Retina (tissue), 1 donor: ENCODE results near the gene SASH1.

Source experiments
- DNase-seq: peaks from one replicate; pipeline ENCODE4 v3.0.0-alpha.2; 2016

The SASH1 gene

DNA sequence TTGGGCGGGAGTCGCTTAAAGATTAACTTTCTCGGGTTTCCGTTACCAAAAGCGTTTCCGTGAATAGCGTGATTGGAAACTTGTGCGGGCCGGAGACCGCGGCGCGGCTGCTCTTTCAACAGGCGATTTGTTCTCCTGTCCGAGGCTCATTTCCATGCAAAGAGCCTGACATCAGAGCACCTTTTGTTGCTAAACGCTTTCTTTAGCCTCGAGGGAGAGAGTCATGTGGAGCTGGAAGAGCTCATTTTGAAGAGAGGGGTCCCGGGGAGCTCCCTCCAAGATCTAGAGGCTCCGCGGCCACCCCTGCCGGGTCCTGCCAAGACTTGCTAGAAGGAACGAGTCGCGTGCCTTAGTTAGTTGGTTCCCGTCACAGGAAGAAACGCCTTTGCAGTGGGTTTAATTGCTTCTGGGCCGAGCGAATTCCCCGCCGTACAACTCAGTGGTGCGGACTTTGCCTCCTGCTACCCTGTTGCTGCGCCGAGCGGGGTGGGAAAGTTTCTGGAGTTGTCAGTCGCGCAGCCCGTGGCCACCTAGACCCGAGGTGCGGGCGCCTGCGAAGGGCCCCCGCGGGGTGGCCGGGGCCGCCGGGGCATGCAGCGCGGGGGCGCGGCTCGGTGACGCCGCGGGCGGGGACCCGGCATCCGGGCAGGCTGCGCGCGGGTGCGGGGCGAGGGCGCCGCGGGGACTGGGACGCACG is at the start of gene SASH1:
Gene SASH1, plus strand, starts transcription at position 489 of the 697 bp plus-strand sequence. CDS start 230 bp downstream, outside the sequence.
- peak; percentile 96 for DNase-seq

DNA sequence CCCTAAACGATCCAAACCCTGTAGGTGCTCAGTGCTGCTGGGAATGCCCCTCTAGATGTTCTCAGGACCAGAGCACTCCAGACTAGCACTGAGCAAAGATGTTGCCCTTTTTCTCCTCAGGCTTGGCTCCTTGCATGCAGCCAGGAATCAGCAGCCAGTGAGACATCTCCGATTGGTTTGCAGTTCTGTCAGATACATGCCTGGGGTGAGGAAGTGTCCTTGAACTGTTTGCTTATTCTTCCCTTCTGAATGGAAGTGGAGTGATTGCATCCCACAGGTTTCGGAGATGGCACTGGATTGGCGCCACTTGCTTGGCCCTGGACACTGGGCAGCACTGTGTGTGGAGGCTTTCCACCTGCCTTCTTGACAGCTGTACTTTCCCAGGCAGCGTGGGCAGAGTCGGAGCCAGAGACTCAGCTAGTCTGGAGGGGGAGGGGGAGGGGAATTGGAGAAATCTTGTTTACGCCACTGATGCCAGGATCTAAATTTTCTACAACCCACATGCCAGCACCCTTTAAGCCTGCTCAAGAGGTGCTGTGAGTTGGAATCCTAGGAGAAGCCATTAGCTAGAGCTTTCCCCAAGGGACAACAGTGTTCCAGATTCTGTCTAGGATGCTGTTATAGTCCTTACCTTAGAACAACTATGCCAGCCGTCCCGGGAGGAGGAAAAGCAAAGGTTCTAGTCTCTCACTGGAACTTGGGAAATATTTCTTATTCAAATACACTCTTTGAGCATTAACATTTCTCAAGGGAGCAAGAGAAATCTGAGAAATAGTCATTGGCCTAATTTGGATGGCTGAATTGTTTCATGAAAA is 49.2 kb upstream of the SASH1 start:
- DNase-seq, result no peak

DNA sequence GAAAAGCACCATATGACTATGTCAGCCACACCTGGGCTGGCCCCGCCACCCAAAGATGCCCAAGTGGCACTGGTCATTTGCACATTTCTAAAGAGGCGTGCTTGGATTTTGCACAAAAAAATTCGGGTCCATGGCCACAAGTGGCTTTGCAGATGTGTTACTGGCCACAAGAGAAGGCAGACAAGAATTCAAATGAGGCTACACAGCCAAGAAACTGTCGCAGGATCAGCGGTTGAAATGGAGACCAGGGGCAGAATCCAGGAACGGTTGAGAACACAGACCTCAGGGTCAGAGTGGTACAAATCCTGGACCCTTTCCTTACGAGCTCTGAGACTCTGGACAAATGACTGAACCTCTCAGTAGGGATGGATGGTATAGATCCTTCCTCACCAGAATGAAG is 48.6 kb upstream of the SASH1 start:
- no peak for DNase-seq

DNA sequence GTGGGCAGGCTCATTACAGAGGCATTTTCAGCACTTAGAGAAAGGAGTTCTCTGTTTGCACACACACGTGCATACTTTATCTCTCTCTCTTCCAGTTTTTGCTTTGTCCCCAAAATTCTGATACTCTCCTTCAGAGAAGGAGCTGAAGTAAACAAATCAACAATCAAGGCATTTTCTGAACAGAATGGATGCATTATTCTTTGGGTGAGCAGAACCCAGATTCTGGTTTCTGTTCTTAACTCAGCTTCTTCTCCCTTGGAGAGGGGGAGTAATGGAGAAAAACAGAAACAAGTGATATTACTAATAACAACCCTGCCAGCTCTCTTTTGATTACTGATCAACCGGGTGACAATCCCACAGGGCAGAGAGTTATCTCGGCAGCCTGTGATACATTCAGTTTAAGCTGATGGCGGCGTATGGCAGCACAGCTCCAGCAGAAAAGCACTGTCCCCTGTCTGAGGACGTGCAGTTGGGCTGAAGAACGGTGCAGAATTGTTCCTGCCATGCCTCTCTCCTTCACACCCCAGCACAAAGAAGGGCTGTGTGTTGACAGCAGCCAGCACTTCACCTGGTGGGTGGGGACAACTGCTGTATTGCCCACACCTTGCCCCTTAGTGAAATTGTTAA is 47.3 kb upstream of the SASH1 start:
- no peak for DNase-seq

DNA sequence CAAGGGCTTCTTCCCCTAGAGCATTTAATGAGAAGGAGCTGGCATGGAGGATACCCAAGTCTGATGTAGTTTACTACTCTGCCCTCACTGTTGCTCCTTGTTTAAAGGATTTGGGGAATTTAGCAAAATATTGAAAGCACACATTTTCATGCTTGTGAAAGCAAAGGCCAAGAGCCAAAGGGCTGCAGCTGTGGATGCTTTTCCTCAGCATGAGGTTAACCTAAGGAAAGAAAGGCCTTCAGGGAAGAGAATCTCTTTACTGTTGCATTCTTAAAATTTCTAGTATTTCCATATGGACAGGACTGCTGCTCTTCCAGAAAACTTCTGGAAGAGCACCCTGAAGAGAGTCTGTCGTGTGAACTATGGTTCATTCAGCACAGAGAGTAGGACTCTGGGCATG is 45.9 kb upstream of the SASH1 start:
- no peak for DNase-seq

DNA sequence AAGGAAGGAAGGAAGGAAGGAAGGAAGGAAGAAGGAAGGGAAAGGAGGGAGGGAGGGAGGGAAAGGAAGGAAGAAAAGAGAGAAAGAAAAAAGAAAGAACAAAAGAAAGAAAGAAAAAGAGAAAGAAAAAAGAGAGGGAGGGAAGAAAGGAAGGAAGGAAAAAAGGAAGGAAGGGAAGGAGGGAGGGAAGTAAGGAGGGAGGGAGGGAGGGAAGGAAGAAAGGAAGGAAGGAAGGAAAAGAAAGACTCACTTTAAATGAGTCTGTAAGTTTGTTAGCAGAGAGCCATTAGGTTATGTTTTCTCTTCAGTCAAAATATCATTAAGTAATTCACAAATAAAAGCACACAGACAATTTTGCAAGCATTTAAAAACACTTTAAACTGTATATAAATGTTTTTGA is 44.0 kb upstream of the SASH1 start:
- DNase-seq, result no peak

DNA sequence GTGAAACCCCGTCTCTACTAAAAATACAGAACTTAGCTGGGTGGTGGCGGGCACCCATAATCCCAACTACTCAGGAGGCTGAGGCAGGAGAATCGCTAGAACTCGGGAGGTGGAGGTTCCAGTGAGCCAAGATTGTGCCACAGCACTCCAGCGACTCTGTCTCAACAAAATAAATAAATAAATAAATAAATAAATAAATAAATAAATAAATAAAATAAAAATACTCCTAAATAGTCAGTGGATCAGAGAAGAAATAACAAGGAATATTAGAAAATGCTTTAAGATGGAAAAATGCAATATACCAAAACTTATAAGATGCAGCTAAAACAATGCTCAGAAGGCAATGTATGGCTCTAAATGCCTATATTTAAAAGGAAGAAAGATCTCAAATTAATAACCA is 39.0 kb upstream of the SASH1 start:
- no peak for DNase-seq

DNA sequence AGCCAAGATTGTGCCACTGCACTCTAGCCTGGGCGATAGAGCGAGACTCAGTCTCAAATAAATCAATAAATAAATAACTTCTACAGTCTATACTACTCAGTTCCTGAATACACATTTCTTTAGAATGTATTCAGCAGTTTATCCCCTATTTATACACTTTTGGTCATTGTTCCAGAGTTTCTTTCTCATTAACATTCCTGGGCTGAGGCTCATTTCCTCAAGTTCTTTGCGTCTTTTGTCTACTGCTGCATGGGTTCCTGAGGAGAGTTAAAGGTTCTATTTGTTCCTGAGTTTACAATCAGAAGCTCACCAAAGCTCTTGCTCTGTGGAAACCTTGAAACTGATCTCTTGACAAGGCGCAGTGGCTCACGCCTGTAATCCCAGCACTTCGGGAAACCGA is 37.7 kb upstream of the SASH1 start:
- no peak for DNase-seq

DNA sequence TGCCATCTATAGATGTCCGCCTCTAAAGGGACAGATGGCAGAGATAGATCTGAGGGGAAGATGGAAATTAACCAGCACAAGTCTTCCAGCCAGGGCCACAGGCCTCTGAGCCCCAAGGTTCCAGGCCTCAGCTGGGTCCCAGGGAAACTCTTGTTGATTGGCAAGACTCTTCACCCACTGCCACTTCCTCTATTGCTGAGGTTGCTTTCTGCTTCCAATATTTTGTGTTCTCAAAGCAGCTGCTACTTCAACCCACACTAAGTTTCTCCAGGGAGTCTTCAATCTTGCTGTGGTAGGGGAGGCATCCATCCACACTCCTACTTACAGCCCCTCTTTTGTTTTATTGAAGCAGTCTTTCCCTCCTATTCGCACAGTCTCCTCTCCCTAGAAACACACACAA is 36.4 kb upstream of the SASH1 start:
- no peak for DNase-seq

DNA sequence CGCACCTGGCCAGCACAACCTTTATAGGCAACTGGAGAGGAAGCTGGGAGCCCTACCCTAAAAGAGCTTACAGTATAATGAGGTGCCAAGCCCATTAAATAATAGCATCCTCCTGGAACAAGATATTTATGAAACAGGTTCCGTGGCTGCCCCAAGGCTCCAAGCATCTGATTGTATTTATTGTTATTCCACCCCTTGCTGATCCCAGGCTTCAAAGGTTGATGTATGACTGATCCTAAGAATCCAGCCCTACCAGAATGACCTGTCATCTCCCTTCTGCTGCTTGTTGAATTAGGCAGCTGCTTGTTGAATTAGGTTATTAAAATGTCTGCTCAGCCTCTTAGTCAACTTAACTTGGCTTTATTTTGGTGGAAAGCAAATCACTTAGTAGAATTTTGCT is 35.2 kb upstream of the SASH1 start:
- no peak for DNase-seq

DNA sequence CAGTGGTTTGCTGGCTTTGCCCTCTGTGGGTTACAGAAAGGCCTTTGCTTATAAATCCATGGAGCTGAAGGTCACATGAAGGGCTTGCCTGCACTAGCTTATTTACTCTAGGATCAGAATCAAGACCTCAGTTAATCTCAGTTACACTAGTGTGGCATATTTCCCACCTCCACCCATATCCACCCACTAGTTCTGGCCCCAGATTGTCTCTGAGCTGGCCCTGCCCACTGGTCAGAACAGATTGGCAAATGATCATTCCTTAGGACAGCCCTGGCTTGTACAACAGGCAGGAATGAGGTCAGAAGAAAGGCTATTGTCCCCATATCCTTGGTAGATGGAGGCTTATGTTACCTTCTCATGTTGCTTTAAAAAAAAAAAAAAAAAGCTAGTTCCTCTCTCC is 33.3 kb upstream of the SASH1 start:
- DNase-seq, result no peak

DNA sequence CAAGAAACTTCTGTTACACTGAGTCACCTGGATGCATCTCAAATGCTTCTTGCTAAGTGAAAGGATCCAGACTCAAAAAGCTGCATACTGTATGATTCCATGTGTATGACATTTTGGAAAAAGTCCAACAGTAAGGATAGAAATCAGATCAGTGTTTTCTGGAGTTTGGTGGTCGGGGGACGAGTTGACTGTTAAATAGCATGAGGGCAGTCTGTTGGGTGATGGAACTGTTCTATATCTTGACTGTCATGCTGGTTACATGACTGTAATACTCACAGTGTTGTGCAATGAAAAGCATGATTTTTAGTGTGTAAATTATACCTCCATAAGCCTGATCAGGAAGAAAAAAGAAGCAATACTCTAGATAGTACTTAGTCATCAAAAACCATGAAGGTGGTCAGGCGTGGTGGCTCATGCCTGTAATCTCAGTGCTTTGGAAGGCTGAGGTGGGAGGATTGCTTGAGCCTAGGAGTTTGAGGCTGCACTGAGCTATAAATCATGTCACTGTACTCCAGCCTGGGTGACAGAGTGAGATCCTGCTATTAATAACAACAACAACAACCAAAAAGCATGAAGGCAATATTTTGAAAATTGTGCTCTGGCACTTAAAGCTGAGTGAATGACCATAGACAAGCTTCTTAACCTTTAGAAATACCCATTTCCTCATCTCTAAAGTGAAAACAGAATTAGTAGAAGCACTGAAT is 30.5 kb upstream of the SASH1 start:
- no peak for DNase-seq

DNA sequence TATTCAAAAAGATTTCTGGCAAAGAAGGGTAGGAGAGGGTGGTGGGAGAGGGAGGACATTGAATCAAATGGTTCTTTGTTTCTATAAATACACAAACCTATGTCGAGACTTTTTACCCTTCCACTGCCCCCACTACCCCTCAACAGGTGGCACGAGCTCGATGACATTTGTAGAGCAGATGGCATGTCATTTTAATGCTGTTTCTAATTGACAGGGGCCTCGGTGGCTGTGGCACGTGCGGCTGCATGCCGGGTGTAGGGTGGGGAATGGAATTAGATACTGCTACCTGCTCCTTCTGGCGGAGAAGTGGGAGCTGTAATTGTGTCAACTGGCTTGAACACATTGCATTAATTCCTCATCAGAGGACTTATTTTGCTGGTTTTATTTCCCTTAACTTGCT is 29.1 kb upstream of the SASH1 start:
- no peak for DNase-seq

DNA sequence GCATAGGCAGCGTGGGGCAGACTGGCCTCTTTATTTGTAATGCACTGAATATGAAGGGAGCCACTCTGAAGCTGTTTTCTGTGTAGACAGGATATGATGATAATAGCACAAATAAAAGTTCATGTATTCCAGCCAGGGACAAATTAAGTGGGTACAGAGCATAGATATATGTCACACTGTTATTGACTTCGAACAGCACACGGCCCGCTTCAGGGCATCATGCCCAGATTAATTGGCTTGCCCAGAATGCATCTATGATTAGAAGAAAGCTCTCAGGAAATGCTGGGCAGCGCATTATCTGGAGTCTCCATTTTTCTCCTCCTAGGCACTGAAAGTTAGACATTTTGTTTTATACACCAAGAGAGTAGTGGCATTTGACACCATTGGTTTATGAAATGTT is 26.3 kb upstream of the SASH1 start:
- no peak for DNase-seq

DNA sequence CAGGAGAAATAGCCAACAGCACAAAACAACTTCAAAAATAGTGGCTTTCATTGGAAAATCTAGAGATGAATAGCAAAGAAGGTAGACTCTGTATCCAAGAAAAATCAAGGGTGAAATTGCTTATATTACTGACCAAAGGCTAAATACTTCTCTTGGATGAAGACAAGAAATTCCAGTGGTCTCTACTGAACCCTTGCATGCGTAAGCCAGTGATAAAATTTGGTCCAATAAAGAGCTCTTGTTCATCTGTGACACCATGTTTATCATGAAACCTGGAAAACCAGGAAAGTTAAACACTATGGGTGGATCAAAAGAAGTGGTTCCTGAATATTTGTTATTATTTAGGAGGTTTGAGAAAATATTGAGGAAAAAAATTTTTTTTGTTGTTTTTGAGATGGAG is 25.6 kb upstream of the SASH1 start:
- DNase-seq, result no peak

DNA sequence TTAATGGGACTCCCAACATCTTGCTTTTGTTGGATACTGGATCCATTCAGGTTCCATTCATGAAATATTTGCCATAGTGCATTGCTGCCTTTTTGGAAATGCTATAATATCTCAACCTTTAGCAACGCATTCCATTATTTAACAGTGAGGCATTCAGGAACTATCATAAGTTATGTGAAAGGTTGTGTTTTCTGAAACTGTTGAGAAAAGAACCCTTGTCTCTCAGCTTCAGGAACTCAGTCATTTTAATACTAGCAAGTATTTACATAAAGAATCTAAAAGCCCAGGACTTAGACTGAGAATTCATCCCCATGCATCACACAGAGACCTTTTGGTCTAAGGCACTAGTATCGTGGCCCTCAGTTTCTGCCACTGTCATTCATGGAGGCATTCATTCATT is 24.9 kb upstream of the SASH1 start:
- DNase-seq, result no peak

DNA sequence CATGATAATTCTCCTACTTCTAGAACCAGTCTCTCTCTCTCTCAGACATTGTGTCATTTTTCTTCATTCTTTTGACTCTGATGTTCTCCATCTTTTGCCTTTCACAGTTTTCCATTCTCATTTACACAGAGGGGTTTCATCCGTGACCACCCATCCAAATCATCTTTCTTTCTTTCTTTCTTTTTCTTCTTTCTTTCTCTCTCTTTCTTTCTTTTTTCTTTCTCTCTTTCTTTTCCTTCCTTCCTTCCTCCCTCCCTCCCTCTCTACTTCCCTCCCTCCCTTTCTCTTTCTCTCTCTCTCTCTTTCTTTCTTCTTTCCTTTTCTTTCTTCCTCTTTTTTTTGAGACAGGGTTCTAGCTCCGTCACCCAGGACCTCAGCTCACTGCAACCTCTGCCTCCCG is 19.9 kb upstream of the SASH1 start:
- DNase-seq, result no peak

DNA sequence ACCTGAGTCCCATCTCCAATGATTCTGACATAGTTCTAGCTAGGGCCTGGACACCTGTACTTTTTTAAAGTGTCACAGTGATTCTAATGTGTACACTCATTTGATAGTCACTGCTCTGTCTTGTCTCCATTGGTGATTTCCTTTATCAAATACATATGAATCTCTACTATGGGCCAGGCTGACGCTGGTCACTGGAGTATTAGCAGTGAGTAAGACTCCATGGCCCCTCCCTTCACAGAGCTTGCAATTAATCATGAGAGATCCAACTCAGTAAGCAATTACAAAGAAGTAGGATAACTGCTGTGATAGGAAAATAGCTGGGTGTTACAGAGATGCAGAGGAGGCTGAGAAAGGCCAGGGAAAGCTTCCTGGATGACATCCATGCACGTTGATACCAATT is 19.3 kb upstream of the SASH1 start:
- DNase-seq, result peak; percentile 47

DNA sequence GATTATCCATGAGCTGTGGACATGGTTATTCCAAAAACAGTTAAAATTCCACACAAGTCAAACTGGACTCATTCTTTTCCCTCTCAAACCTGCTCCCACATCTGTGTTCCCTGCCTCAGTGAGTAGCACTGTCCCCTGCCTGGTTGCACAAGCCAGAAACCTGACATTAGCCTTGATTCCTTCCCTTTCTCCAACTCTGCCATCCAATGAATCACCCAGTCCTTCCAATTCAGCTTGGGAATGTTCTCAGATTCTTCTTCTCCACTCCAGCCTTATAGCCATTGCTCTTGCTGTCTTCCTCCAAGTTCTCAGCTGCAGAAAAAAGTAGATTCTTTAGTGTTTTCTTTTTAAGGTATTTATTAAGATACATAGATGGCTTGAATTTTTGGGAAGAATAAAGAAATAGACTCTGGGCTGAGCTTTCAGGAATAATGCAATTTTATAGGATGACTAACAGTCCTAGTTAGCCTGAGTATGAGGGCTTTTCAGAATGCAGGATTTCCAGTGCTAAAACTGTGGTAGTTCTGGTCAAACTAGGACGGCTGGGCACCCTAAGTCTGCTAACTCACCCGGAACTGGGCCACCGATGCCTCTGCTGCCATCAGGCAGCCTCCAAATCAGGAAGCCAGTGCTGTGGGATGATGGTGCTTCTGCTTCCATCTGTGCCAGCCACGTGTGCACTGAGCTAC is 18.2 kb upstream of the SASH1 start:
- no peak for DNase-seq

DNA sequence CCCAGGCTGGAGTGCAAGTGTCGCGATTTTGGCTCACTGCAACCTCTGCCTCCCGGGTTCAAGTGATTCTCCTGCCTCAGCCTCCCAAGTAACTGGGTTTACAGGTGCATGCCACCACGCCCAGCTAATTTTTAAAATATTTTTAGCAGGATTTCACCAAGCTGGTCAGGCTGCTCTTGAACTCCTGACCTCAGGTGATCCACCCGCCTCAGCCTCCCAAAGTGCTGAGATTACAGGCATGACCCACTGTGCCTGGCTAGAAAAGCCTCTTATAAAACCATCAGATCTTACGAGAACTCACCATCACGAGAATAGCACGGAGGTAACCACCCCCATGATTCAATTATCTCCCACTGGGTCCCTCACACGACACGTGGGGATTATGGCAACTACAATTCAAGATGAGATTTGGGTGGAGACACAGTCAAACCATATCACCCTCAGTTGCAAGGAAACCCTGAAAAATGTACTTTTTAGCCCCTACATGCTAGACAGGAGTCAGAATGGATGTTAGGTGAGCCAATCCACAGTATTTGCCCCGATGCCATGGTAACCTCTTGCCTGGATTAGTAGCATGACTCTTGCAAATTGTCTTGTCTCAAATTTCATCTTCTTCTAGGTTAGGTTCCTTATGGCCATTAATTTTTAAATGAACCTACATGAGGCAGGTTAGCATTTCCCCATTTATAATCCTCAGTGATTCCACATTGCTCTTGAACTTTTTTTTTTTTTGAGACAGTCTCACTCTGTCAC is 17.1 kb upstream of the SASH1 start:
- DNase-seq, result no peak

DNA sequence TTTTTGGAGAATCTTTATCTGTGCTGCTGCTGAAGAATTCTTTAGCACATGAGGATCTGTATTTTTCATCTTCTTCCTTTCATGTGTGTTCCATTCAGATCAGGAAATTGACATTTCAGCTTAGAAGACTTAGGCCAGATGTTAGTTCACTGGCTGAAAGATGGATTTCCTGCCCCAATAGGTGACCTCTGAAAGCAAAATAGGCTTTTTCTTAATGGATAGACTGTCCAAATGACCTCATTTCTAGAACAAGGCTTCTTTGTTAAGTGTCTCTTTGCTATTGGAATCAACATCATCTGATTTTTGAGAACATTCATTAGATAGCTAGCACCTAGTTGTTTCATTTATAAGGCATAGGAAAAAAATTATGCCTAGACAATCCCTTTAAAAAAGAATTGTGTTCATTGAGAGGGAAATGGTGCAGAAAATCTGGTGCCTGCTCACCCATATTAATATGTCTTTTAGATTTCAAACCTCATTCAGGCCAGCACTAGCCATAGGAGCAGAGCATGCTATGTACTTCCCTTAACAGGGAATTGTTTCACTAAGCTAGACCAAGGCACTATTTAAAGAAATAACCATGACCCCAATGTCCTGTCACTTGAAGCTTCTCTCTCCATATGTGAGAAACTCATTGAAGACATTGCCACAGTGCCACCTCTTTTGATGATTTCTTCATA is 13.6 kb upstream of the SASH1 start:
- peak; percentile 71 for DNase-seq
